MCF 10A (cell line): ENCODE measurements around the gene UBXN4. TPM values are rescaled to one million over a fixed set of nuclear protein-coding genes. Genes with fewer than 3 reads are reported as not detected.

Source experiments
- Bru-seq: library from RNA; stranded (reverse); fragments of 400-500 nt; gene quantifications from one replicate; lab custom pipeline; 2021; lab: Mats Ljungman, UMichigan
- BruChase-seq, 2 experiments: library from RNA; stranded (reverse); fragments of 400-500 nt; gene quantifications; one replicate each; lab custom pipeline; 2021; lab: Mats Ljungman, UMichigan
- BruUV-seq: library from RNA; stranded (reverse); fragments of 400-500 nt; replicated peaks from 2 replicates; lab custom pipeline; 2021; lab: Mats Ljungman, UMichigan
- CTCF ChIA-PET: fragments of 300-600 bp; sonication (Branson Sonifier 250); formaldehyde crosslinking; extraction: SDS; loops from one replicate; lab custom pipeline; 2021; ENCODE audit warnings: antibody characterized with exemption, inconsistent platforms; lab: Yijun Ruan, JAX
- POLR2A ChIA-PET: fragments of 300-600, 350-650 bp; sonication (Branson Sonifier 250); formaldehyde crosslinking; extraction: SDS; loops from one replicate; lab custom pipeline; 2020; ENCODE audit warnings: antibody characterized with exemption, inconsistent platforms; lab: Yijun Ruan, JAX
- DNase-seq: peaks from one replicate; pipeline ENCODE4 v3.0.0-alpha.2; 2018; ENCODE audit not compliant: unreplicated experiment
- H3K27ac Mint-ChIP-seq: one replicate; pipeline ENCODE4 v1.8.0; 2022; ENCODE audit warnings: mild to moderate bottlenecking, low read depth, mixed read lengths; ENCODE audit not compliant: unreplicated experiment
- H3K27me3 Mint-ChIP-seq: one replicate; pipeline ENCODE4 v1.8.0; 2022; ENCODE audit warnings: mixed read lengths; ENCODE audit not compliant: insufficient read depth, unreplicated experiment
- H3K36me3 Mint-ChIP-seq: one replicate; pipeline ENCODE4 v1.8.0; 2022; ENCODE audit warnings: mild to moderate bottlenecking, moderate library complexity, mixed read lengths; ENCODE audit not compliant: insufficient read depth, unreplicated experiment
- H3K4me1 Mint-ChIP-seq: one replicate; pipeline ENCODE4 v1.8.0; 2022; ENCODE audit warnings: mixed read lengths; ENCODE audit not compliant: insufficient read depth, unreplicated experiment
- H3K4me3 Mint-ChIP-seq: one replicate; pipeline ENCODE4 v1.8.0; 2022; ENCODE audit warnings: mild to moderate bottlenecking, moderate library complexity, mixed read lengths; ENCODE audit not compliant: unreplicated experiment
- H3K9me3 Mint-ChIP-seq: one replicate; pipeline ENCODE4 v1.8.0; 2022; ENCODE audit warnings: mixed read lengths; ENCODE audit not compliant: unreplicated experiment
- intact Hi-C: fragments of 100-400 bp; cut with micrococcal nuclease; formaldehyde crosslinking; loops from 2 replicates; pipeline ENCODE4 v1.14.1; 2022
- long read RNA-seq: library from polyadenylated mRNA; stranded (forward); transcript quantifications from one replicate; pipeline ENCODE4 v2.0.0, GENCODE V29; 2022
- total RNA-seq: library from RNA; stranded (reverse); gene quantifications from 2 replicates; pipeline ENCODE4 v1.2.3, GENCODE V29; 2022
- TF ChIP-seq, protein P1 (sequence below): fragments of 200-600 bp; IDR thresholded peaks from one replicate; pipeline ENCODE4 v1.8.0; 2022; ENCODE audit warnings: antibody characterized with exemption, mild to moderate bottlenecking; ENCODE audit not compliant: unreplicated experiment

The UBXN4 gene
- total RNA-seq (79.0 and 101 TPM in 2 replicates), Bru-seq, nascent RNA (percentile 94 among the genes with signal in this experiment), BruChase-seq, experiment 1, labeled RNA remaining after a 6-hour chase (percentile 96 among the genes with signal in this experiment), BruChase-seq, experiment 2, labeled RNA remaining after a 2-hour chase (percentile 97 among the genes with signal in this experiment)
- long read RNA-seq, full-length matches to known transcripts, result 193 of 267 reads
- long read RNA-seq, partial matches to known transcripts, result 18 of 267 reads
- long read RNA-seq, other reads (novel, unspliced or antisense), result 56 of 267 reads

- no TSS peak for BruUV-seq
- intact Hi-C loops, result no loop called here
- ChIA-PET POLR2A (interaction anchor here (0.6 to 2.4 kb wide), 23 partner anchors 11 to 820 kb away, joined by 3 to 20 read pairs (median 3); partner anchors contain the start of genes MCM6, R3HDM1, RAB3GAP1 and ZRANB3), CTCF (interaction anchor here (0.6 to 2.5 kb wide), 4 partner anchors 13 to 738 kb away, joined by 3 to 9 read pairs (median 4); no protein-coding TSS in a partner anchor)
- H3K36me3 Mint-ChIP-seq, result peaks cover 19% of the 10 kb centered on the region
- peaks cover 23% of the 10 kb centered on the region for H3K4me1 Mint-ChIP-seq
- no peaks in the 10 kb centered on the region for H3K9me3 Mint-ChIP-seq
- TF ChIP-seq, protein P1, sequence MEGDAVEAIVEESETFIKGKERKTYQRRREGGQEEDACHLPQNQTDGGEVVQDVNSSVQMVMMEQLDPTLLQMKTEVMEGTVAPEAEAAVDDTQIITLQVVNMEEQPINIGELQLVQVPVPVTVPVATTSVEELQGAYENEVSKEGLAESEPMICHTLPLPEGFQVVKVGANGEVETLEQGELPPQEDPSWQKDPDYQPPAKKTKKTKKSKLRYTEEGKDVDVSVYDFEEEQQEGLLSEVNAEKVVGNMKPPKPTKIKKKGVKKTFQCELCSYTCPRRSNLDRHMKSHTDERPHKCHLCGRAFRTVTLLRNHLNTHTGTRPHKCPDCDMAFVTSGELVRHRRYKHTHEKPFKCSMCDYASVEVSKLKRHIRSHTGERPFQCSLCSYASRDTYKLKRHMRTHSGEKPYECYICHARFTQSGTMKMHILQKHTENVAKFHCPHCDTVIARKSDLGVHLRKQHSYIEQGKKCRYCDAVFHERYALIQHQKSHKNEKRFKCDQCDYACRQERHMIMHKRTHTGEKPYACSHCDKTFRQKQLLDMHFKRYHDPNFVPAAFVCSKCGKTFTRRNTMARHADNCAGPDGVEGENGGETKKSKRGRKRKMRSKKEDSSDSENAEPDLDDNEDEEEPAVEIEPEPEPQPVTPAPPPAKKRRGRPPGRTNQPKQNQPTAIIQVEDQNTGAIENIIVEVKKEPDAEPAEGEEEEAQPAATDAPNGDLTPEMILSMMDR, result peak; percentile 30
- no peaks in the 10 kb centered on the region for H3K27me3 Mint-ChIP-seq
- DNase-seq, result peak; percentile 99
- H3K4me3 Mint-ChIP-seq, result peak within 1 kb of the TSS; percentile 81
- peak within 1 kb of the TSS; percentile 95 for H3K27ac Mint-ChIP-seq
These were observed at the start of gene UBXN4 for GRCh38 chr2:135741395-135742324. Gene UBXN4 (plus strand): TSS chr2:135741855. CDS start chr2:135741930, 75 bp downstream.

DNA sequence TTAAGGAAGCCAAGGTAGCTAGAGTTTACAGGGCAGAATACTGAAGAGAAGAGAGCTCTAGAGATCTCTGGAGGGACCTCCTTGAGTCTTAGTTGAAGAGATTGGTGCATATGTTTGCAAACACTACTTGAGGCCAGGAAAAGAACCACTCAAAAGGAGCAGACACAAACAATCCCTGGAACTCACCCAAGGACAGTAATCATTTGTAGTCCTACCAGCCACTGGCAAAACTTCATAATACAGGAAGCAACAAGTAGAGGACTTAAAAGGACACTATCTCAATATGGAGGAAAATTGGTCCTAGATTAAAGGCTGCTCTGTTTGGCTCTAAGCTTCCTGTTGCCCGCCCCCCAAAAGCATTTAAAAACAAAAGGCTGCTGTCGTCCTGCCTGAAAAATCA, 46.9 kb upstream of the UBXN4 start:
- H3K4me3 Mint-ChIP-seq, result no peak overlapping the region
- no TSS peak for BruUV-seq
- DNase-seq, result no peak
- ChIA-PET CTCF (interaction anchor here (0.7 to 1.6 kb wide), 2 partner anchors 15 to 52 kb away, joined by 3 to 5 read pairs; no protein-coding TSS in a partner anchor), POLR2A (interaction anchor here (1.2 kb wide), 1 partner anchor 9 kb away, joined by 3 read pairs; no protein-coding TSS in a partner anchor)
- peak overlapping the region; percentile 50 for H3K27ac Mint-ChIP-seq
- H3K4me1 Mint-ChIP-seq, result no peaks in the 10 kb centered on the region
- intact Hi-C loops, result no loop called here
- peaks cover 36% of the 10 kb centered on the region for H3K36me3 Mint-ChIP-seq
- TF ChIP-seq, protein P1, result no peak
- no peaks in the 10 kb centered on the region for H3K9me3 Mint-ChIP-seq
- H3K27me3 Mint-ChIP-seq, result no peaks in the 10 kb centered on the region

GRCh38 chr2:135698838-135699237, 42.8 kb upstream of the UBXN4 start:
- Mint-ChIP-seq H3K36me3 (peaks cover 25% of the 10 kb centered on the region), H3K9me3 (no peaks in the 10 kb centered on the region), H3K4me1 (peaks cover 7% of the 10 kb centered on the region), H3K4me3 (no peak overlapping the region), H3K27me3 (no peaks in the 10 kb centered on the region), H3K27ac (no peak overlapping the region)
- ChIA-PET CTCF (no interaction called here), POLR2A (no interaction called here)
- BruUV-seq, result no TSS peak
- intact Hi-C loops, result no loop called here
- TF ChIP-seq, protein P1, result no peak
- DNase-seq, result no peak
